Adrenal gland (tissue), 12 donors: ENCODE data around the gene ZNF862. TPM values are rescaled to one million over a fixed set of nuclear protein-coding genes. Genes with fewer than 3 reads are reported as not detected.

Experiments
- DNase-seq, 7 donors: peaks; one replicate each; pipeline ENCODE4 v3.0.0-alpha.2; 2019 to 2020
- H3K27ac ChIP-seq, 5 donors: fragments of 200-600 bp; sonication (generic) in 4 of 5; 1 replicate in 3 of 5; 2 replicates in 2 of 5; pipeline versions ENCODE4 v1.5.1 to v1.8.0; 2016 to 2020; ENCODE audit warnings: mild to moderate bottlenecking in 1 of 5
- H3K27me3 ChIP-seq: fragments of 200-600 bp; 2 replicates; pipeline ENCODE4 v1.8.0; 2021
- H3K36me3 ChIP-seq, 2 donors: fragments of 200-600 bp; replicated peaks in 1 of 2; 1 replicate in 1 of 2; 2 replicates in 1 of 2; pipeline versions ENCODE4 v1.5.1 to v1.8.0; 2018 to 2022
- H3K4me1 ChIP-seq, 2 donors: fragments of 200-600 bp; replicated peaks in 1 of 2; 1 replicate in 1 of 2; 2 replicates in 1 of 2; pipeline versions ENCODE4 v1.5.1 to v1.8.0; 2018 to 2021
- H3K4me3 ChIP-seq, 4 donors: fragments of 200-600 bp; sonication (generic) in 3 of 4; one replicate each; pipeline ENCODE4 v1.5.1; 2016 to 2018
- H3K9me3 ChIP-seq, 3 donors: fragments of 200-600 bp; sonication (generic) in 1 of 3; replicated peaks in 1 of 3; 1 replicate in 2 of 3; 2 replicates in 1 of 3; pipeline versions ENCODE4 v1.5.1 to v1.8.0; 2016 to 2021
- POLR2A ChIP-seq, 2 donors: fragments of 450-650 bp; IDR thresholded peaks; one replicate each; pipeline ENCODE4 v1.6.1; 2017; ENCODE audit warnings: antibody characterized with exemption in 2 of 2, mild to moderate bottlenecking in 2 of 2, moderate library complexity in 1 of 2
- WGBS, 4 donors: extraction: QIAGEN DNeasy Blood & Tissue Kit in 2 of 4; methylation state at CpG; one replicate each; pipeline versions ENCODE4 v1.1.5 to v1.1.7; 2013 to 2017; 5-methylcytosine and 5-hydroxymethylcytosine counted together
- intact Hi-C, 2 donors: fragments of 100-400 bp; cut with DNase I; formaldehyde crosslinking; loops; one replicate each; pipeline versions ENCODE4 v1.14.1 to v1.15.0; 2022 to 2023
- polyA plus RNA-seq, 3 donors: library from polyadenylated mRNA; stranded (reverse); fragments of 200-250 nt in 2 of 3; fragments of 350-450 nt in 1 of 3; fragmentation: Illumina TruSeq in 1 of 3; extraction: RNeasy Lipid Tissue Mini Kit (QIAGEN cat#74804) in 1 of 3; gene quantifications; one replicate each; pipeline ENCODE4 v1.2.3, GENCODE V29; 2013 to 2014
- total RNA-seq, 9 donors: library from RNA; depleted of rRNA in 4 of 9; stranded (reverse); fragments of >200 nt in 4 of 9; fragments of 120-200 nt in 1 of 9; fragmentation: NEBNext Ultra II Directional in 1 of 9; extraction: Animal tissue kit (Norgen Biotek cat#: 25700) in 1 of 9; gene quantifications; one replicate each; pipeline versions ENCODE4 v1.1.0 to v1.2.4, GENCODE V29; 2013 to 2023
- TF ChIP-seq, protein P1 (sequence below), 6 experiments: fragments of 450-650 bp in 4 of 6; fragments of 200-600 bp in 2 of 6; sonication (generic) in 1 of 6; IDR thresholded peaks; 1 replicate in 5 of 6; 2 replicates in 1 of 6; pipeline versions ENCODE4 v1.5.1 to v1.8.0; 2016 to 2021; ENCODE audit warnings: antibody characterized with exemption in 6 of 6, mild to moderate bottlenecking in 2 of 6, moderate library complexity in 1 of 6
- donor health status: healthy with polysubstance abuse.
- donor health status: Bipolar disorder and iron deficiency.
- donor health status: DM: yes; HTN: yes; CAD: no.
- donor health status: DM: no; HTN: no; CAD: no.
- donor health status: DM: no; HTN: no; CAD: no.
- donor health status: DM: yes; HTN: yes; CAD: no.

ZNF862 gene
- total and polyA plus RNA-seq, 12 donors: 7.3 to 32.9 (median 13.9) TPM

DNA sequence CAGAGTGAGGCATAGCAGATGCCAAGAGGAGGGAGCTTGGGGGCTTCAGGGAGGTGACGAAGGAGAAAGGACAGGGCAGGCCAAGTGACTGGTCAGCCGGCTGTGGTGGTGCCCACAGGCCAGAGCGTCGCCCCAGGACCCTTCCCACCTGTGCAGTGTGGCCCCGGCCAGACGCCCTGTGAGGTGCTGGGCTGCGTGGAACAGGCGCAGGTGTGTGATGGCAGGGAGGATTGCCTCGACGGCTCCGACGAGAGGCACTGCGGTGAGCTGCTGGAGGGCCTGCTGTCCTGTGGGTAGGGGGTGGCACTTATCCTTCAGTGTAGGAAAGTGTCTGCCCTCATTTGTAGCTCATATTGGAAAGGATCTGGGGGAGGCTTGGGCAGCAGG is 38.0 kb upstream of the ZNF862 start:
- no peaks in the 10 kb centered on the region for H3K4me1 ChIP-seq
- H3K36me3 ChIP-seq: no peaks in the 10 kb centered on the region
- TF ChIP-seq POLR2A (IDR thresholded peaks at IDR 0.05): no peak
- TF ChIP-seq, protein P1, sequence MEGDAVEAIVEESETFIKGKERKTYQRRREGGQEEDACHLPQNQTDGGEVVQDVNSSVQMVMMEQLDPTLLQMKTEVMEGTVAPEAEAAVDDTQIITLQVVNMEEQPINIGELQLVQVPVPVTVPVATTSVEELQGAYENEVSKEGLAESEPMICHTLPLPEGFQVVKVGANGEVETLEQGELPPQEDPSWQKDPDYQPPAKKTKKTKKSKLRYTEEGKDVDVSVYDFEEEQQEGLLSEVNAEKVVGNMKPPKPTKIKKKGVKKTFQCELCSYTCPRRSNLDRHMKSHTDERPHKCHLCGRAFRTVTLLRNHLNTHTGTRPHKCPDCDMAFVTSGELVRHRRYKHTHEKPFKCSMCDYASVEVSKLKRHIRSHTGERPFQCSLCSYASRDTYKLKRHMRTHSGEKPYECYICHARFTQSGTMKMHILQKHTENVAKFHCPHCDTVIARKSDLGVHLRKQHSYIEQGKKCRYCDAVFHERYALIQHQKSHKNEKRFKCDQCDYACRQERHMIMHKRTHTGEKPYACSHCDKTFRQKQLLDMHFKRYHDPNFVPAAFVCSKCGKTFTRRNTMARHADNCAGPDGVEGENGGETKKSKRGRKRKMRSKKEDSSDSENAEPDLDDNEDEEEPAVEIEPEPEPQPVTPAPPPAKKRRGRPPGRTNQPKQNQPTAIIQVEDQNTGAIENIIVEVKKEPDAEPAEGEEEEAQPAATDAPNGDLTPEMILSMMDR (IDR thresholded peaks at IDR 0.05): no peak
- intact Hi-C loops: no loop called here
- no peak overlapping the region for H3K4me3 ChIP-seq
- no peak overlapping the region for H3K27ac ChIP-seq
- no peak for DNase-seq
- no peaks in the 10 kb centered on the region for H3K27me3 ChIP-seq
- WGBS, 4 donors: 87 to 95% (median 93%) methylated on average over 13 of the region's 13 CpGs
- no peaks in the 10 kb centered on the region for H3K9me3 ChIP-seq

DNA sequence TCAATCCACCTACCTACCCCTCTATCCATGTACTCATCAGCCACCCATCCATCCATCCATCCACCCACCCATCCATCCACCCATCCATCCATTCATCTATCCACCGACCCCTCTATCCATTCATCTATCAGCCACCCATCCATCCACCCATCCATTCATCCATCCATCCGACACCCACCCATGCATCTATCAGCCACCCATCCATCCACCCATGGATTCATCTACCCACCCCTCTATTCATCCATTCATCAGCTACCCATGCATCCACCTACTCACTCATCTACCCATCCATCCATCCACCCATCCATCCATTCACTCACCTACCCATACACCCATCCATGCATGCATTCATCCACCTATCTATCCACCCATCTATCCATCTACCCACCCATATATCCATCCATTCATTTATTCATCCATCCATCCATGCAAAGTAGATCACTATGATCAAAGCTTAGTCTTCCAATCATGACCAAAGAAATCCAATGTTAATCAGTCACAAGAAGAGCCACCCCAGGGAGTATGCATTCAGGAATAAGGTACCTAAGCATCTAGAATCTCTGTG is 37.1 kb upstream of the ZNF862 start:
- DNase-seq: no peak
- no peak overlapping the region for H3K4me3 ChIP-seq
- H3K4me1 ChIP-seq: no peaks in the 10 kb centered on the region
- intact Hi-C loops: no loop called here
- H3K27me3 ChIP-seq: no peaks in the 10 kb centered on the region
- no peaks in the 10 kb centered on the region for H3K9me3 ChIP-seq
- H3K36me3 ChIP-seq: no peaks in the 10 kb centered on the region
- 92 to 97% (median 96%) methylated on average over 2 of the region's 2 CpGs for WGBS, 4 donors
- H3K27ac ChIP-seq: no peak overlapping the region
- TF ChIP-seq, protein P1 (IDR thresholded peaks at IDR 0.05): no peak
- TF ChIP-seq POLR2A (IDR thresholded peaks at IDR 0.05): no peak

DNA sequence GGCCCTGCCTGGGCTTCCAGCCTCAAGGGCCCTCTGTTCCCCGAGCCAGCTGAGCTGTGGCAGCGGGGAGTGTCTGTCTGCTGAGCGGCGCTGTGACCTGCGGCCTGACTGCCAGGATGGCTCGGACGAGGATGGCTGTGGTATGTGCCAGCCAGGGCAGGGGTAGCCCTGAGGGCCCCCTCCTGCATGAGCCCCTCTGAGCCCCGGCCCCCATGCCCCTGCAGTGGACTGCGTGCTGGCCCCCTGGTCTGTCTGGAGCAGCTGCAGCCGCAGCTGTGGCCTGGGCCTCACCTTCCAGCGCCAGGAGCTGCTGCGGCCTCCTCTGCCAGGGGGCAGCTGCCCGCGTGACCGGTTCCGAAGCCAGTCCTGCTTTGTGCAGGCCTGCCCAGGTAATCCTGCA is 36.4 kb upstream of the ZNF862 start:
- Histone ChIP-seq H3K9me3 (no peaks in the 10 kb centered on the region), H3K4me3 (no peak overlapping the region), H3K27me3 (no peaks in the 10 kb centered on the region), H3K27ac (no peak overlapping the region), H3K4me1 (no peaks in the 10 kb centered on the region), H3K36me3 (no peaks in the 10 kb centered on the region)
- TF ChIP-seq, protein P1 (IDR thresholded peaks at IDR 0.05): no peak
- no peak for TF ChIP-seq POLR2A (IDR thresholded peaks at IDR 0.05)
- intact Hi-C loops: no loop called here
- DNase-seq: no peak
- 93 to 97% (median 94%) methylated on average over 3 to 16 of the region's 16 CpGs for WGBS, 4 donors

- WGBS, 4 donors: 82 to 90% (median 89%) methylated on average over 8 to 12 of the region's 12 CpGs; no CpG with 5 or more reads in 1 of the 4 donors
- H3K27me3 ChIP-seq: no peaks in the 10 kb centered on the region
- no peak for TF ChIP-seq POLR2A (IDR thresholded peaks at IDR 0.05)
- TF ChIP-seq, protein P1 (IDR thresholded peaks at IDR 0.05): no peak
- intact Hi-C loops: no loop called here
- no peaks in the 10 kb centered on the region for H3K4me1 ChIP-seq
- H3K4me3 ChIP-seq: no peak overlapping the region
- H3K9me3 ChIP-seq: no peaks in the 10 kb centered on the region
- no peak overlapping the region for H3K27ac ChIP-seq
- no peak for DNase-seq
- H3K36me3 ChIP-seq: no peaks in the 10 kb centered on the region
These were observed 35.2 kb upstream of the ZNF862 start for GRCh38 chr7:149802966-149803365.
